AG04450 (cell line): Measurements from ENCODE around the gene SFR1. TPM values are rescaled to one million over a fixed set of nuclear protein-coding genes. Genes with fewer than 3 reads are reported as not detected.

Experiments used
- CTCF ChIA-PET: fragments of 300-600, 350-600 bp; formaldehyde crosslinking; extraction: SDS; loops from one replicate; lab custom pipeline; 2022; ENCODE audit warnings: antibody characterized with exemption, inconsistent platforms; lab: Charles Lee
- POLR2A ChIA-PET: fragments of 350-600 bp; formaldehyde crosslinking; extraction: SDS; loops from one replicate; lab custom pipeline; 2021; ENCODE audit warnings: antibody characterized with exemption, inconsistent platforms; lab: Yijun Ruan, JAX
- DNase-seq: peaks from one replicate; pipeline ENCODE4 v3.0.0-alpha.2; 2011; ENCODE audit warnings: low read depth, low spot score
- H3K27ac ChIP-seq: one replicate; pipeline ENCODE4 v1.5.1; 2012; ENCODE audit warnings: low read depth, low read length, control low read depth
- H3K27me3 ChIP-seq: one replicate; pipeline ENCODE4 v1.6.0; 2012; ENCODE audit warnings: low read length; ENCODE audit not compliant: control insufficient read depth, insufficient read depth
- H3K4me3 ChIP-seq: 2 replicates; pipeline ENCODE4 v1.5.1; 2011; ENCODE audit warnings: mild to moderate bottlenecking, low read depth, low read length, control low read depth
- H3K9me3 ChIP-seq: 2 replicates; pipeline ENCODE4 v1.5.1; 2012; ENCODE audit warnings: low read length; ENCODE audit not compliant: control insufficient read depth, insufficient read depth
- CTCF ChIP-seq: IDR thresholded peaks from 2 replicates; pipeline ENCODE4 v1.5.1; 2011; ENCODE audit warnings: low read depth, low read length, control low read depth, inconsistent platforms
- polyA minus RNA-seq: library from RNA; depleted of rRNA, polyadenylated mRNA; stranded (reverse); fragments of >200 nt; gene quantifications from 2 replicates; pipeline ENCODE4 v1.2.3, GENCODE V29; 2011; rRNA and poly(A)+ RNA removed
- polyA plus RNA-seq: library from polyadenylated mRNA; depleted of rRNA; stranded (reverse); fragments of >200 nt; gene quantifications from 2 replicates; pipeline ENCODE4 v1.2.3, GENCODE V29; 2011; rRNA removed

SFR1 gene, protein sequence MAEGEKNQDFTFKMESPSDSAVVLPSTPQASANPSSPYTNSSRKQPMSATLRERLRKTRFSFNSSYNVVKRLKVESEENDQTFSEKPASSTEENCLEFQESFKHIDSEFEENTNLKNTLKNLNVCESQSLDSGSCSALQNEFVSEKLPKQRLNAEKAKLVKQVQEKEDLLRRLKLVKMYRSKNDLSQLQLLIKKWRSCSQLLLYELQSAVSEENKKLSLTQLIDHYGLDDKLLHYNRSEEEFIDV
- polyA plus RNA-seq = 2.6 and 3.9 TPM in 2 replicates
- 0.83 and 0.96 TPM in 2 replicates for polyA minus RNA-seq

DNA sequence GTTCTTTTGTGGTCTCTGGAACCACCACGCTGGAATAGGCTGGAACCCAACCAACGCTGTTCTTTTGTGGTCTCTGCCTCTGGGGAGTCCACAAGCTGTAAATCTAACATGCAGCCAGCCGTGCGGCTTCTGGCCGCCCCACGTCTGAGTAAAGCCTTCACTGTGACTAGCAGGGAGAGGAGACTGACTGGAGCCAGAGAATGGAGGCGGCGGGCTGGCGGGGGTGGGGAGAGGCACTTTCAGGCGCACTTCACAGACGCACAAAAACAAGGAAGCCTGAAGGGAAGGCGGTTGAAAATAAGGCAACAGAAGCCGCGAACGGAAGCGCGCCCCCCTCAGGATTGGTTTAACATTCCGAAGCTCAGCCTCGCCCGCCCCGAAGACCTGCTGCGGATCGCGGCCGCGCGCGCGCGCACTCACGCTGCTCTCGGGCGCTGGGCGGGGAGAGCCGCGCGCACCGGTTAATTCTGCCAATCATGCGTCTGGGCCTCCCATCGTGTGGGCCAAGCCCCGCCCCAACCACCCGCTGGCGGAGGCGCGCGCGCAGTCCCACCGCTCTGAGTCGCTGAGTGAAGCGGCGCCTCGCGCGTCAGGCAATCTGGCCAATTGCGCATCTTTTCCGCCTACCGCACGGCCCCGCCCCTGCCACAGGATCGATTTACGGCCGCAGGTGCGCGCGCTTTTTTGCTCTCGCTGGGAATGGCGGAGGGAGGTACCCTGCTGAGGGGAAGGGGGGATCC is at the start of gene SFR1:
SFR1 (plus strand) TSS at position 687 of the 740 bp plus-strand sequence; CDS start at position 700, 13 bp downstream.
- TF ChIP-seq CTCF = peak; percentile 62
- DNase-seq = peak; percentile 94
- ChIA-PET POLR2A (interaction anchor here (0.6 to 1.8 kb wide), 9 partner anchors 12 to 233 kb away, joined by 3 to 13 read pairs (median 5); partner anchors contain the start of genes GSTO1 and SLK), CTCF (interaction anchor here (0.5 to 5.7 kb wide), 48 partner anchors 9 to 724 kb away, joined by 3 to 46 read pairs (median 4); partner anchors contain the start of genes CFAP43, GSTO1 and GSTO2)
- H3K27me3 ChIP-seq = no peaks in the 10 kb centered on the region
- no peaks in the 10 kb centered on the region; the same call in 1 of the 2 replicates for H3K9me3 ChIP-seq
- peak within 1 kb of the TSS; percentile 90 for H3K4me3 ChIP-seq
- H3K27ac ChIP-seq = peak within 1 kb of the TSS; percentile 99

GRCh38 chr10:104072786-104073185 is 49.2 kb upstream of the SFR1 start:
- CTCF ChIA-PET = interaction anchor here (1.5 to 1.8 kb wide), 2 partner anchors 8 to 48 kb away, joined by 6 to 9 read pairs; no protein-coding TSS in a partner anchor
- POLR2A ChIA-PET = no interaction called here
- no peak for TF ChIP-seq CTCF
- peaks cover 64% of the 10 kb centered on the region for H3K27me3 ChIP-seq
- H3K9me3 ChIP-seq = no peaks in the 10 kb centered on the region
- H3K27ac ChIP-seq = no peak overlapping the region
- DNase-seq = no peak
- H3K4me3 ChIP-seq = no peak overlapping the region

DNA sequence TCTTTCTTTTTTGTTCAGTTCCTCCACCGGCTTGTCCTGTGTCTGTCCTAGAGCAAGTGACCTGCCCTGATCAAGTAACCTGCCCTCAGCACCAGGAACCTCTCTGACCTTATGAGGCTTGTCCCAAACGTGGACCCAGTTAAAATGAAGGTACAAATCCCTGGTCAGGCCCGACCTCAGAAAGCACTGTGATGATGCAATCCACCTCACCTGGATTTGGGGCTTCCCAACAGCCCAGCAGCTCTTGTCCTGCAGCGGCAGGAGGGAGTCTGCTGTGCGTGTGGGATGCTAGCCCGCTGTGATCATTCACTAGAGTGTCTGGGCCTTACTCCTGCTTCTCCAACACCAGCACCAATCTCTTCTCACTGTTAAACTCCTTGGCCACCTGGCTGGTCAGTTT is 47.5 kb upstream of the SFR1 start:
- POLR2A ChIA-PET = no interaction called here
- H3K9me3 ChIP-seq = no peaks in the 10 kb centered on the region
- CTCF ChIA-PET = no interaction called here
- TF ChIP-seq CTCF = no peak
- no peak overlapping the region for H3K27ac ChIP-seq
- H3K4me3 ChIP-seq = no peak overlapping the region
- no peak for DNase-seq
- peaks cover 67% of the 10 kb centered on the region for H3K27me3 ChIP-seq

DNA sequence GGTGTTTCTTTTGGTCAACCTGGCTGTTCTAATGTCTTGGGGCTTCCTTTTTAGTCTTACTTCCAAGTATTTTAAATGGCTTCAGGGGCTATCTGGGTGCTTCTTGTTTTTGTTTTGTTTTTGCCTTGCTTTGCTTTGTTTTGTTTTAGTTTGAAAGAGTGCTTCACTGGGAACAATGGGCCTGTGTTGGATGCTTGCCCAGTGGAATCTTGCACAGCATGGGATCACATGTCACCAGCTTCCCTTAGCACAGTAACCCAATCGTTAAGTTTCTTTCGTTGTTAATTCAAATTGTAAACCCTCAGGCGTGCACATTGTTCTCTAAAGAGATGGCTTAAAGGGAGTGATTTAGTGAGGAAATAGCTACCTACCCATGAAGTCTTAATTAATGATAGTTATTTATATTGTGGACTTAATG is 45.2 kb upstream of the SFR1 start:
- Histone ChIP-seq H3K4me3 (no peak overlapping the region), H3K27ac (no peak overlapping the region), H3K27me3 (peaks cover 53% of the 10 kb centered on the region), H3K9me3 (no peaks in the 10 kb centered on the region)
- ChIA-PET POLR2A (interaction anchor here (0.6 kb wide), 1 partner anchor 1313 kb away, joined by 5 read pairs; no protein-coding TSS in a partner anchor), CTCF (no interaction called here)
- TF ChIP-seq CTCF = no peak
- DNase-seq = no peak
